Spleen (tissue), 7 donors: ENCODE data around the gene MCM9.

Experiments used
- POLR2A ChIP-seq, 3 donors: fragments of 450-650 bp; IDR thresholded peaks; one replicate each; pipeline ENCODE4 v1.5.1; 2017; ENCODE audit warnings: antibody characterized with exemption in 3 of 3, mild to moderate bottlenecking in 1 of 3
- POLR2AphosphoS5 ChIP-seq, 3 donors: sonication (generic); formaldehyde crosslinking; IDR thresholded peaks; one replicate each; pipeline ENCODE4 v1.5.1; 2017; ENCODE audit warnings: antibody characterized with exemption in 3 of 3
- TF ChIP-seq, protein P1 (sequence below), 11 experiments: fragments of 200-600 bp in 7 of 11; fragments of 450-650 bp in 4 of 11; sonication (generic) in 4 of 11; IDR thresholded peaks in 8 of 11; conservative IDR thresholded peaks in 3 of 11; 1 replicate in 7 of 11; 2 replicates in 4 of 11; pipeline versions ENCODE4 v1.4.0 to v1.8.0; 2016 to 2021; ENCODE audit warnings: antibody characterized with exemption in 11 of 11, inconsistent platforms in 4 of 11, mild to moderate bottlenecking in 1 of 11
- donor health status: DM: no; HTN: no; CAD: no; lungs with moderate emphysema.
- donor health status: DM: no; HTN: no; CAD: no.
- donor health status: DM: no; HTN: no; CAD: no.

DNA sequence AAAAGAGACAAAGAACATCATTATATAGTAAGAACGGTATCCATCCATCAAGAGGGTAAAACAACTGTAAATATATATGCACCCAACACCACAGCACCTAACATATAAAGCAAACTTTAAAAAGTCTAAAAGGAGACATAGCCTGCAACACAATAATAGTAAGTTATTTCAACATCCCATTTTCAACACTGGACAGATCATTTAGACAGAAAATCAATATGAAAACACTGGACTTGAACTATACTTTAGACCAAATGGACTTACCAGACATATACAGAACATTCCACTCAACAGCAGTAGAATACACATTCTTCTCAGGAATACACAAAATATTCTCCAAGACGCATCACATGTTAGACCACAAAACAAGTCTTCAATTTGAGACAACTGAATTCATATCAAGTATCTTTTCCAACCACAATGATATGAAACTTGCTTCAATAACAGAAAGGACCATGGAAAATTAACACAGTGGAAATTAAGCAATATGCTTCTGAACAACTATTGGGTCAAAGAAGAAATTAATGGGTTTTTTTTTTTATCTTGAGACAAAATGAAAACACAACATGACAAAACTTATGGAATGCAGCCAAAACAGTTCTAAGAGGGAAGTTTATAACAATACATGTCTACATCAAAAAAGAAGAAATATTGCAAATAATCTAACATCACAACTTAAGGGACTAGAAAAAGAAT, 64.9 kb downstream of the MCM9 start:
- TF ChIP-seq, protein P1, sequence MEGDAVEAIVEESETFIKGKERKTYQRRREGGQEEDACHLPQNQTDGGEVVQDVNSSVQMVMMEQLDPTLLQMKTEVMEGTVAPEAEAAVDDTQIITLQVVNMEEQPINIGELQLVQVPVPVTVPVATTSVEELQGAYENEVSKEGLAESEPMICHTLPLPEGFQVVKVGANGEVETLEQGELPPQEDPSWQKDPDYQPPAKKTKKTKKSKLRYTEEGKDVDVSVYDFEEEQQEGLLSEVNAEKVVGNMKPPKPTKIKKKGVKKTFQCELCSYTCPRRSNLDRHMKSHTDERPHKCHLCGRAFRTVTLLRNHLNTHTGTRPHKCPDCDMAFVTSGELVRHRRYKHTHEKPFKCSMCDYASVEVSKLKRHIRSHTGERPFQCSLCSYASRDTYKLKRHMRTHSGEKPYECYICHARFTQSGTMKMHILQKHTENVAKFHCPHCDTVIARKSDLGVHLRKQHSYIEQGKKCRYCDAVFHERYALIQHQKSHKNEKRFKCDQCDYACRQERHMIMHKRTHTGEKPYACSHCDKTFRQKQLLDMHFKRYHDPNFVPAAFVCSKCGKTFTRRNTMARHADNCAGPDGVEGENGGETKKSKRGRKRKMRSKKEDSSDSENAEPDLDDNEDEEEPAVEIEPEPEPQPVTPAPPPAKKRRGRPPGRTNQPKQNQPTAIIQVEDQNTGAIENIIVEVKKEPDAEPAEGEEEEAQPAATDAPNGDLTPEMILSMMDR (IDR thresholded peaks at IDR 0.05 in 8 of 11, conservative IDR thresholded peaks at IDR 0.05 in 3 of 11) = no peak
- TF ChIP-seq POLR2A (IDR thresholded peaks at IDR 0.05) (no peak), POLR2AphosphoS5 (IDR thresholded peaks at IDR 0.05) (no peak)
